HEK293 (cell line): ENCODE results near the gene KDM5C.

ENCODE experiments used
- CTCF ChIA-PET: fragments of 350-600 bp; formaldehyde crosslinking; extraction: SDS; loops from one replicate; lab custom pipeline; 2021; ENCODE audit warnings: antibody characterized with exemption; lab: Yijun Ruan, JAX
- POLR2A ChIA-PET: fragments of 300-600 bp; formaldehyde crosslinking; extraction: SDS; loops from one replicate; lab custom pipeline; 2020; ENCODE audit warnings: antibody characterized with exemption, inconsistent platforms; lab: Yijun Ruan, JAX
- H3K27ac ChIP-seq: fragments of 200-500 bp; sonication (Bioruptor generic); 2 replicates; pipeline ENCODE4 v1.5.1; 2014; ENCODE audit warnings: low read depth, low read length, control low read depth, inconsistent platforms; ENCODE audit errors: extremely low read depth
- H3K36me3 ChIP-seq, 2 experiments: fragments of 200-500 bp in 1 of 2; sonication (Bioruptor generic) in 1 of 2; 1 replicate in 1 of 2; 2 replicates in 1 of 2; pipeline ENCODE4 v1.5.1; 2014 to 2017; ENCODE audit warnings: inconsistent platforms in 2 of 2, low read length in 2 of 2; ENCODE audit not compliant: control insufficient read depth in 2 of 2, insufficient read depth in 1 of 2
- H3K4me1 ChIP-seq: fragments of 200-500 bp; sonication (Bioruptor generic); 2 replicates; pipeline ENCODE4 v1.5.1; 2014; ENCODE audit warnings: mild to moderate bottlenecking, low read length, inconsistent platforms; ENCODE audit not compliant: control insufficient read depth, insufficient read depth
- H3K4me3 ChIP-seq: 2 replicates; pipeline ENCODE4 v1.5.1; 2011; ENCODE audit warnings: low read depth, mild to moderate bottlenecking, control low read depth, low read length, moderate library complexity
- H3K9me3 ChIP-seq: fragments of 200-500 bp; sonication (Bioruptor generic); 2 replicates; pipeline ENCODE4 v1.5.1; 2014; ENCODE audit warnings: low read depth, low read length, inconsistent platforms; ENCODE audit not compliant: control insufficient read depth, insufficient read depth
- GLIS2 ChIP-seq: fragments of 450-650 bp; formaldehyde crosslinking; IDR thresholded peaks from 2 replicates; pipeline ENCODE4 v1.5.1; 2016; ENCODE audit warnings: missing biosample characterization, missing genetic modification characterization
- MYNN ChIP-seq: fragments of 450-650 bp; formaldehyde crosslinking; IDR thresholded peaks from 2 replicates; pipeline ENCODE4 v1.5.1; 2016; ENCODE audit warnings: missing biosample characterization, missing genetic modification characterization, borderline replicate concordance
- PRDM1 ChIP-seq: fragments of 450-650 bp; formaldehyde crosslinking; IDR thresholded peaks from 2 replicates; pipeline ENCODE4; 2016; ENCODE audit warnings: missing biosample characterization, missing genetic modification characterization
- ZNF10 ChIP-seq: fragments of 450-650 bp; formaldehyde crosslinking; IDR thresholded peaks from 2 replicates; pipeline ENCODE4 v1.5.1; 2017; ENCODE audit warnings: missing biosample characterization, missing genetic modification characterization
- ZNF132 ChIP-seq: fragments of 450-650 bp; formaldehyde crosslinking; IDR thresholded peaks from 2 replicates; pipeline ENCODE4 v1.5.1; 2017; ENCODE audit warnings: missing biosample characterization, missing genetic modification characterization, borderline replicate concordance
- ZNF266 ChIP-seq: fragments of 450-650 bp; formaldehyde crosslinking; IDR thresholded peaks from 2 replicates; pipeline ENCODE4 v1.5.1; 2016; ENCODE audit warnings: missing biosample characterization, missing genetic modification characterization, low read depth
- ZNF341 ChIP-seq: fragments of 450-650 bp; formaldehyde crosslinking; IDR thresholded peaks from 2 replicates; pipeline ENCODE4; 2016; ENCODE audit warnings: low read depth, missing biosample characterization, missing genetic modification characterization
- ZNF423 ChIP-seq: fragments of 450-650 bp; formaldehyde crosslinking; IDR thresholded peaks from 2 replicates; pipeline ENCODE4 v1.5.1; 2016; ENCODE audit warnings: missing biosample characterization, missing genetic modification characterization
- ZNF433 ChIP-seq: fragments of 450-650 bp; formaldehyde crosslinking; IDR thresholded peaks from 2 replicates; pipeline ENCODE4 v1.5.1; 2016; ENCODE audit warnings: missing biosample characterization, missing genetic modification characterization, low read depth
- ZNF843 ChIP-seq: fragments of 450-650 bp; formaldehyde crosslinking; IDR thresholded peaks from 2 replicates; pipeline ENCODE4 v1.5.1; 2016; ENCODE audit warnings: missing biosample characterization, missing genetic modification characterization
- ZSCAN30 ChIP-seq: fragments of 450-650 bp; IDR thresholded peaks from 2 replicates; pipeline ENCODE4 v1.5.1; 2018; ENCODE audit warnings: missing biosample characterization, mild to moderate bottlenecking, missing genetic modification characterization, moderate library complexity
- TF ChIP-seq, protein P1 (sequence below): fragments of 450-650 bp; formaldehyde crosslinking; IDR thresholded peaks from 2 replicates; pipeline ENCODE4 v1.5.1; 2016; ENCODE audit warnings: missing biosample characterization, missing genetic modification characterization, borderline replicate concordance
- TF ChIP-seq, protein P2 (sequence below): fragments of 450-650 bp; formaldehyde crosslinking; IDR thresholded peaks from 2 replicates; pipeline ENCODE4 v1.5.1; 2016; ENCODE audit warnings: missing biosample characterization, missing genetic modification characterization
- TF ChIP-seq, protein P3 (sequence below): fragments of 450-650 bp; formaldehyde crosslinking; IDR thresholded peaks from 2 replicates; pipeline ENCODE4 v1.5.1; 2016; ENCODE audit warnings: missing biosample characterization, missing genetic modification characterization
- TF ChIP-seq, protein P4 (sequence below): fragments of 450-650 bp; formaldehyde crosslinking; conservative IDR thresholded peaks from 2 replicates; pipeline ENCODE4 v1.5.1; 2016; ENCODE audit warnings: low read depth, missing biosample characterization, missing genetic modification characterization
- TF ChIP-seq, protein P5 (sequence below): fragments of 450-650 bp; formaldehyde crosslinking; IDR thresholded peaks from 2 replicates; pipeline ENCODE4 v1.5.0; 2017; ENCODE audit warnings: missing biosample characterization, missing genetic modification characterization, borderline replicate concordance
- TF ChIP-seq, protein P6 (sequence below): fragments of 450-650 bp; formaldehyde crosslinking; conservative IDR thresholded peaks from 2 replicates; pipeline ENCODE4 v1.5.1; 2016; ENCODE audit warnings: low read depth, missing biosample characterization, missing genetic modification characterization

Gene KDM5C

DNA sequence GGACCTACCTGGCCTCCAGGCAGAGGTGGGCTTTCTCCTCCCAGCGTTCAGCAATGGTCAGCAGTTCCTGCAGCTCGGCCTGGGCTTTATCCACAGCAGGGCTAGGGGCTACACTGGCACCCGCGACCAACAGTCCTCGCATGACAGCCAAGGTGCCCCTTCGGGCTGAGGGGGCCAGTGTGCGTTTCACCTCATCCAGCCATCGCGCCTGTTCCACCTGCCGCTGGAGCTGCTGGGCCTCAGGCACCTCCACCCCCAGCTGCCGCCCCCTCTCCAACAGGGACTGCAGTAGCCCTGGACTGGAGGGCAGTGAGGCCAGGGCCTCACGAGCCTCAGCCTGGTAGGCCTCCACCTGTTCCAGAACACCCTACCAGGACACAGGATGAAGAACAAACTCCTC lies 28.3 kb downstream of the KDM5C start:
- H3K4me1 ChIP-seq = no peaks in the 10 kb centered on the region
- peaks cover 50 to 92% of the 10 kb centered on the region in 2 experiments for H3K36me3 ChIP-seq
- TF ChIP-seq, protein P1, sequence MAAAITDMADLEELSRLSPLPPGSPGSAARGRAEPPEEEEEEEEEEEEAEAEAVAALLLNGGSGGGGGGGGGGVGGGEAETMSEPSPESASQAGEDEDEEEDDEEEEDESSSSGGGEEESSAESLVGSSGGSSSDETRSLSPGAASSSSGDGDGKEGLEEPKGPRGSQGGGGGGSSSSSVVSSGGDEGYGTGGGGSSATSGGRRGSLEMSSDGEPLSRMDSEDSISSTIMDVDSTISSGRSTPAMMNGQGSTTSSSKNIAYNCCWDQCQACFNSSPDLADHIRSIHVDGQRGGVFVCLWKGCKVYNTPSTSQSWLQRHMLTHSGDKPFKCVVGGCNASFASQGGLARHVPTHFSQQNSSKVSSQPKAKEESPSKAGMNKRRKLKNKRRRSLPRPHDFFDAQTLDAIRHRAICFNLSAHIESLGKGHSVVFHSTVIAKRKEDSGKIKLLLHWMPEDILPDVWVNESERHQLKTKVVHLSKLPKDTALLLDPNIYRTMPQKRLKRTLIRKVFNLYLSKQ (tag by site-specific recombination) = no peak
- TF ChIP-seq, protein P2, sequence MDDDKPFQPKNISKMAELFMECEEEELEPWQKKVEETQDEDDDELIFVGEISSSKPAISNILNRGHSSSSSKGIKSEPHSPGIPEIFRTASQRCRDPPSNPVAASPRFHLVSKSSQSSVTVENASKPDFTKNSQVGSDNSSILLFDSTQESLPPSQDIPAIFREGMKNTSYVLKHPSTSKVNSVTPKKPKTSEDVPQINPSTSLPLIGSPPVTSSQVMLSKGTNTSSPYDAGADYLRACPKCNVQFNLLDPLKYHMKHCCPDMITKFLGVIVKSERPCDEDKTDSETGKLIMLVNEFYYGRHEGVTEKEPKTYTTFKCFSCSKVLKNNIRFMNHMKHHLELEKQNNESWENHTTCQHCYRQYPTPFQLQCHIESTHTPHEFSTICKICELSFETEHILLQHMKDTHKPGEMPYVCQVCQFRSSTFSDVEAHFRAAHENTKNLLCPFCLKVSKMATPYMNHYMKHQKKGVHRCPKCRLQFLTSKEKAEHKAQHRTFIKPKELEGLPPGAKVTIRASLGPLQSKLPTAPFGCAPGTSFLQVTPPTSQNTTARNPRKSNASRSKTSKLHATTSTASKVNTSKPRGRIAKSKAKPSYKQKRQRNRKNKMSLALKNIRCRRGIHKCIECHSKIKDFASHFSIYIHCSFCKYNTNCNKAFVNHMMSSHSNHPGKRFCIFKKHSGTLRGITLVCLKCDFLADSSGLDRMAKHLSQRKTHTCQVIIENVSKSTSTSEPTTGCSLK (tag by site-specific recombination) = no peak
- TF ChIP-seq ZNF341 (no peak), ZNF433 (tag by site-specific recombination) (no peak), ZNF132 (tag by site-specific recombination) (no peak), ZNF423 (tag by site-specific recombination) (no peak), GLIS2 (tag by site-specific recombination) (no peak), ZSCAN30 (tag by site-specific recombination) (no peak)
- TF ChIP-seq, protein P3, sequence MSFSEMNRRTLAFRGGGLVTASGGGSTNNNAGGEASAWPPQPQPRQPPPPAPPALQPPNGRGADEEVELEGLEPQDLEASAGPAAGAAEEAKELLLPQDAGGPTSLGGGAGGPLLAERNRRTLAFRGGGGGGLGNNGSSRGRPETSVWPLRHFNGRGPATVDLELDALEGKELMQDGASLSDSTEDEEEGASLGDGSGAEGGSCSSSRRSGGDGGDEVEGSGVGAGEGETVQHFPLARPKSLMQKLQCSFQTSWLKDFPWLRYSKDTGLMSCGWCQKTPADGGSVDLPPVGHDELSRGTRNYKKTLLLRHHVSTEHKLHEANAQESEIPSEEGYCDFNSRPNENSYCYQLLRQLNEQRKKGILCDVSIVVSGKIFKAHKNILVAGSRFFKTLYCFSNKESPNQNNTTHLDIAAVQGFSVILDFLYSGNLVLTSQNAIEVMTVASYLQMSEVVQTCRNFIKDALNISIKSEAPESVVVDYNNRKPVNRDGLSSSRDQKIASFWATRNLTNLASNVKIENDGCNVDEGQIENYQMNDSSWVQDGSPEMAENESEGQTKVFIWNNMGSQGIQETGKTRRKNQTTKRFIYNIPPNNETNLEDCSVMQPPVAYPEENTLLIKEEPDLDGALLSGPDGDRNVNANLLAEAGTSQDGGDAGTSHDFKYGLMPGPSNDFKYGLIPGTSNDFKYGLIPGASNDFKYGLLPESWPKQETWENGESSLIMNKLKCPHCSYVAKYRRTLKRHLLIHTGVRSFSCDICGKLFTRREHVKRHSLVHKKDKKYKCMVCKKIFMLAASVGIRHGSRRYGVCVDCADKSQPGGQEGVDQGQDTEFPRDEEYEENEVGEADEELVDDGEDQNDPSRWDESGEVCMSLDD = no peak
- TF ChIP-seq, protein P4, sequence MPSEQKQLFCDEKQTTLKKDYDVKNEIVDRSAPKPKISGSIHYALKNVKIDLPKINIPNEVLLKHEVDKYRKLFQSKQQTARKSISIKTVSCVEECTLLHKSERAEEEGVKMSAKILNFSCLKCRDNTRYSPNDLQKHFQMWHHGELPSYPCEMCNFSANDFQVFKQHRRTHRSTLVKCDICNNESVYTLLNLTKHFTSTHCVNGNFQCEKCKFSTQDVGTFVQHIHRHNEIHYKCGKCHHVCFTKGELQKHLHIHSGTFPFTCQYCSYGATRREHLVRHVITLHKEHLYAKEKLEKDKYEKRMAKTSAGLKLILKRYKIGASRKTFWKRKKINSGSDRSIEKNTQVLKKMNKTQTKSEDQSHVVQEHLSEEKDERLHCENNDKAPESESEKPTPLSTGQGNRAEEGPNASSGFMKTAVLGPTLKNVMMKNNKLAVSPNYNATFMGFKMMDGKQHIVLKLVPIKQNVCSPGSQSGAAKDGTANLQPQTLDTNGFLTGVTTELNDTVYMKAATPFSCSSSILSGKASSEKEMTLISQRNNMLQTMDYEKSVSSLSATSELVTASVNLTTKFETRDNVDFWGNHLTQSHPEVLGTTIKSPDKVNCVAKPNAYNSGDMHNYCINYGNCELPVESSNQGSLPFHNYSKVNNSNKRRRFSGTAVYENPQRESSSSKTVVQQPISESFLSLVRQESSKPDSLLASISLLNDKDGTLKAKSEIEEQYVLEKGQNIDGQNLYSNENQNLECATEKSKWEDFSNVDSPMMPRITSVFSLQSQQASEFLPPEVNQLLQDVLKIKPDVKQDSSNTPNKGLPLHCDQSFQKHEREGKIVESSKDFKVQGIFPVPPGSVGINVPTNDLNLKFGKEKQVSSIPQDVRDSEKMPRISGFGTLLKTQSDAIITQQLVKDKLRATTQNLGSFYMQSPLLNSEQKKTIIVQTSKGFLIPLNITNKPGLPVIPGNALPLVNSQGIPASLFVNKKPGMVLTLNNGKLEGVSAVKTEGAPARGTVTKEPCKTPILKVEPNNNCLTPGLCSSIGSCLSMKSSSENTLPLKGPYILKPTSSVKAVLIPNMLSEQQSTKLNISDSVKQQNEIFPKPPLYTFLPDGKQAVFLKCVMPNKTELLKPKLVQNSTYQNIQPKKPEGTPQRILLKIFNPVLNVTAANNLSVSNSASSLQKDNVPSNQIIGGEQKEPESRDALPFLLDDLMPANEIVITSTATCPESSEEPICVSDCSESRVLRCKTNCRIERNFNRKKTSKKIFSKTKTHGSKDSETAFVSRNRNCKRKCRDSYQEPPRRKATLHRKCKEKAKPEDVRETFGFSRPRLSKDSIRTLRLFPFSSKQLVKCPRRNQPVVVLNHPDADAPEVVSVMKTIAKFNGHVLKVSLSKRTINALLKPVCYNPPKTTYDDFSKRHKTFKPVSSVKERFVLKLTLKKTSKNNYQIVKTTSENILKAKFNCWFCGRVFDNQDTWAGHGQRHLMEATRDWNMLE (tag by site-specific recombination) = no peak
- POLR2A ChIA-PET = no interaction called here
- CTCF ChIA-PET = no interaction called here
- no peak overlapping the region for H3K27ac ChIP-seq
- H3K4me3 ChIP-seq = no peak overlapping the region
- H3K9me3 ChIP-seq = no peaks in the 10 kb centered on the region

DNA sequence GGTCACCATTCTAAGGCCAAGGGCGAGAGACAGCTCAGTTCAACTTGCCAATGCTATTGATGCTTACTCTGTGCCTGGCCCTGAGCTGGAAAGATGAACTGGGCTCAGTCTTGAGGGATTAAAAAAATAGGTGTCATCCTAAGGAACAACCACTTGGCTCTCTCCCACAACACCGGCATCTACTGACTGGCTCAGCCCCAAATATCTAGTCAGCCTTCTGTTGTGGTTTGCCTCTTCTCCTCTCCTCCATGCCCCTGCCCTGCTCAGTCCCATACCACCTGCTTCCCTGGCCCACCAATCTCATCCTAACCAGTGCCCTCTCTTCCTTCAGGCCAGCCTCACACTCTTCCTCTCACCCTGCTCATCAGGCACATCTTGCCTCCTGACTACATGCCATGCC lies 29.6 kb downstream of the KDM5C start:
- Histone ChIP-seq H3K4me1 (no peaks in the 10 kb centered on the region), H3K27ac (no peak overlapping the region), H3K36me3 (peaks cover 49 to 86% of the 10 kb centered on the region in 2 experiments), H3K9me3 (no peaks in the 10 kb centered on the region), H3K4me3 (no peak overlapping the region)
- ChIA-PET POLR2A (interaction anchor here (0.6 to 1.0 kb wide), 3 partner anchors 9 to 1284 kb away, joined by 3 to 4 read pairs (median 4); no protein-coding TSS in a partner anchor), CTCF (no interaction called here)
- no peak for TF ChIP-seq MYNN (tag by site-specific recombination)
- TF ChIP-seq ZNF266 (tag by site-specific recombination) = no peak
- TF ChIP-seq PRDM1 = no peak
- no peak for TF ChIP-seq ZNF843 (tag by site-specific recombination)
- TF ChIP-seq, protein P5, sequence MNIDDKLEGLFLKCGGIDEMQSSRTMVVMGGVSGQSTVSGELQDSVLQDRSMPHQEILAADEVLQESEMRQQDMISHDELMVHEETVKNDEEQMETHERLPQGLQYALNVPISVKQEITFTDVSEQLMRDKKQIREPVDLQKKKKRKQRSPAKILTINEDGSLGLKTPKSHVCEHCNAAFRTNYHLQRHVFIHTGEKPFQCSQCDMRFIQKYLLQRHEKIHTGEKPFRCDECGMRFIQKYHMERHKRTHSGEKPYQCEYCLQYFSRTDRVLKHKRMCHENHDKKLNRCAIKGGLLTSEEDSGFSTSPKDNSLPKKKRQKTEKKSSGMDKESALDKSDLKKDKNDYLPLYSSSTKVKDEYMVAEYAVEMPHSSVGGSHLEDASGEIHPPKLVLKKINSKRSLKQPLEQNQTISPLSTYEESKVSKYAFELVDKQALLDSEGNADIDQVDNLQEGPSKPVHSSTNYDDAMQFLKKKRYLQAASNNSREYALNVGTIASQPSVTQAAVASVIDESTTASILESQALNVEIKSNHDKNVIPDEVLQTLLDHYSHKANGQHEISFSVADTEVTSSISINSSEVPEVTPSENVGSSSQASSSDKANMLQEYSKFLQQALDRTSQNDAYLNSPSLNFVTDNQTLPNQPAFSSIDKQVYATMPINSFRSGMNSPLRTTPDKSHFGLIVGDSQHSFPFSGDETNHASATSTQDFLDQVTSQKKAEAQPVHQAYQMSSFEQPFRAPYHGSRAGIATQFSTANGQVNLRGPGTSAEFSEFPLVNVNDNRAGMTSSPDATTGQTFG (tag by site-specific recombination) = no peak
- no peak for TF ChIP-seq ZNF10
- TF ChIP-seq, protein P6, sequence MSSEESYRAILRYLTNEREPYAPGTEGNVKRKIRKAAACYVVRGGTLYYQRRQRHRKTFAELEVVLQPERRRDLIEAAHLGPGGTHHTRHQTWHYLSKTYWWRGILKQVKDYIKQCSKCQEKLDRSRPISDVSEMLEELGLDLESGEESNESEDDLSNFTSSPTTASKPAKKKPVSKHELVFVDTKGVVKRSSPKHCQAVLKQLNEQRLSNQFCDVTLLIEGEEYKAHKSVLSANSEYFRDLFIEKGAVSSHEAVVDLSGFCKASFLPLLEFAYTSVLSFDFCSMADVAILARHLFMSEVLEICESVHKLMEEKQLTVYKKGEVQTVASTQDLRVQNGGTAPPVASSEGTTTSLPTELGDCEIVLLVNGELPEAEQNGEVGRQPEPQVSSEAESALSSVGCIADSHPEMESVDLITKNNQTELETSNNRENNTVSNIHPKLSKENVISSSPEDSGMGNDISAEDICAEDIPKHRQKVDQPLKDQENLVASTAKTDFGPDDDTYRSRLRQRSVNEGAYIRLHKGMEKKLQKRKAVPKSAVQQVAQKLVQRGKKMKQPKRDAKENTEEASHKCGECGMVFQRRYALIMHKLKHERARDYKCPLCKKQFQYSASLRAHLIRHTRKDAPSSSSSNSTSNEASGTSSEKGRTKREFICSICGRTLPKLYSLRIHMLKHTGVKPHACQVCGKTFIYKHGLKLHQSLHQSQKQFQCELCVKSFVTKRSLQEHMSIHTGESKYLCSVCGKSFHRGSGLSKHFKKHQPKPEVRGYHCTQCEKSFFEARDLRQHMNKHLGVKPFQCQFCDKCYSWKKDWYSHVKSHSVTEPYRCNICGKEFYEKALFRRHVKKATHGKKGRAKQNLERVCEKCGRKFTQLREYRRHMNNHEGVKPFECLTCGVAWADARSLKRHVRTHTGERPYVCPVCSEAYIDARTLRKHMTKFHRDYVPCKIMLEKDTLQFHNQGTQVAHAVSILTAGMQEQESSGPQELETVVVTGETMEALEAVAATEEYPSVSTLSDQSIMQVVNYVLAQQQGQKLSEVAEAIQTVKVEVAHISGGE = no peak
